Keratinocyte (primary cell): Measurements from ENCODE around the gene EMC10. TPM values are rescaled to one million over a fixed set of nuclear protein-coding genes. Genes with fewer than 3 reads are reported as not detected.

ENCODE experiments used
- DNase-seq: peaks from one replicate; pipeline ENCODE4 v3.0.0-alpha.2; 2011; ENCODE audit warnings: low read depth, missing footprints, low spot score
- FAIRE-seq: peaks from 2 replicates; lab custom pipeline; 2011; peaks lifted over from hg19 to GRCh38; lab: Jason Lieb, UNC
- H2AFZ ChIP-seq: 2 replicates; pipeline ENCODE4 v1.6.0; 2012; ENCODE audit warnings: low read length, control low read depth, inconsistent platforms; ENCODE audit not compliant: control insufficient read depth
- H3K27ac ChIP-seq: 2 replicates; pipeline ENCODE4 v1.5.1; 2011; ENCODE audit warnings: low read length; ENCODE audit not compliant: control insufficient read depth, insufficient read depth
- H3K27me3 ChIP-seq: 3 replicates; pipeline ENCODE4 v1.6.0; 2011; ENCODE audit warnings: low read length; ENCODE audit not compliant: control insufficient read depth, insufficient read depth; ENCODE audit errors: extremely low read depth
- H3K36me3 ChIP-seq, 2 experiments: 2 replicates in 1 of 2; 3 replicates in 1 of 2; pipeline ENCODE4 v1.5.1; 2011; ENCODE audit warnings: low read length in 2 of 2, mild to moderate bottlenecking in 1 of 2; ENCODE audit not compliant: control insufficient read depth in 2 of 2, insufficient read depth in 2 of 2; ENCODE audit errors: extremely low read depth in 1 of 2
- H3K4me1 ChIP-seq: 3 replicates; pipeline ENCODE4 v1.5.1; 2011; ENCODE audit warnings: low read length; ENCODE audit not compliant: control insufficient read depth, insufficient read depth; ENCODE audit errors: extremely low read depth
- H3K4me2 ChIP-seq: 3 replicates; pipeline ENCODE4 v1.6.0; 2011; ENCODE audit warnings: low read depth, low read length; ENCODE audit not compliant: control insufficient read depth, insufficient read depth; ENCODE audit errors: extremely low read depth
- H3K4me3 ChIP-seq, 3 experiments: fragments of 200-600 bp in 1 of 3; sonication (generic) in 1 of 3; 2 replicates in 2 of 3; 3 replicates in 1 of 3; pipeline ENCODE4 v1.5.1; 2011 to 2016; ENCODE audit warnings: low read length in 3 of 3, mild to moderate bottlenecking in 3 of 3, control low read depth in 2 of 3, inconsistent platforms in 1 of 3, low read depth in 1 of 3, mixed read lengths in 1 of 3, mixed run types in 1 of 3, moderate library complexity in 1 of 3; ENCODE audit not compliant: control insufficient read depth in 2 of 3, insufficient read depth in 2 of 3; ENCODE audit errors: extremely low read depth in 1 of 3
- H3K79me2 ChIP-seq: 2 replicates; pipeline ENCODE4 v1.6.0; 2012; ENCODE audit warnings: low read length; ENCODE audit not compliant: control insufficient read depth, insufficient read depth
- H3K9ac ChIP-seq: 3 replicates; pipeline ENCODE4 v1.6.0; 2011; ENCODE audit warnings: low read length; ENCODE audit not compliant: control insufficient read depth, insufficient read depth; ENCODE audit errors: extremely low read depth
- H3K9me1 ChIP-seq: 3 replicates; pipeline ENCODE4 v1.6.0; 2011; ENCODE audit warnings: low read length; ENCODE audit not compliant: control insufficient read depth, insufficient read depth; ENCODE audit errors: extremely low read depth
- H3K9me3 ChIP-seq: 2 replicates; pipeline ENCODE4 v1.5.1; 2012; ENCODE audit warnings: low read depth, low read length; ENCODE audit not compliant: control insufficient read depth
- H4K20me1 ChIP-seq: 3 replicates; pipeline ENCODE4 v1.6.0; 2011; ENCODE audit warnings: low read length; ENCODE audit not compliant: control insufficient read depth, insufficient read depth; ENCODE audit errors: extremely low read depth
- CTCF ChIP-seq, 3 experiments: IDR thresholded peaks in 1 of 3; conservative IDR thresholded peaks in 1 of 3; optimal IDR thresholded peaks in 1 of 3; 2 replicates in 2 of 3; 3 replicates in 1 of 3; pipeline versions ENCODE3 to v1.5.1; 2011; ENCODE audit warnings: low read length in 3 of 3, mild to moderate bottlenecking in 3 of 3, moderate library complexity in 2 of 3, control low read depth in 1 of 3, inconsistent platforms in 1 of 3; ENCODE audit not compliant: insufficient read depth in 2 of 3; ENCODE audit errors: extremely low read depth in 1 of 3
- EZH2 ChIP-seq: IDR thresholded peaks from one replicate; pipeline ENCODE4 v1.6.1; 2012; ENCODE audit warnings: inconsistent platforms, mild to moderate bottlenecking, low read length, moderate library complexity
- dilution Hi-C: fragments of 300-500 bp; cut with MboI; formaldehyde crosslinking; loops from one replicate; pipeline ENCODE4 v1.7.0; 2020; ENCODE audit warnings: low sequenced_read_pairs; ENCODE audit not compliant: extremely low pct_ligation_motif_present
- polyA plus RNA-seq, 5 experiments: library from polyadenylated mRNA; depleted of rRNA in 3 of 5; stranded (reverse) in 3 of 5; stranded (forward) in 1 of 5; unstranded in 1 of 5; fragments of >200 nt; gene quantifications; 1 replicate in 1 of 5; 2 replicates in 3 of 5; 3 replicates in 1 of 5; pipeline versions ENCODE4 v1.2.1 to v1.2.3, GENCODE V29; 2011 to 2012; ENCODE audit warnings: missing spikeins in 2 of 5, low read depth in 1 of 5, low replicate concordance in 1 of 5

Gene EMC10
- polyA plus RNA-seq, 1 donor (not counting 4 experiments of a cell fraction or from before 2014, with no cell fraction given) = 26.7 TPM

- H3K27me3 ChIP-seq = peaks cover 11% of the 10 kb centered on the region
- no peak for FAIRE-seq
- H3K9me1 ChIP-seq = no peaks in the 10 kb centered on the region
- no peak overlapping the region for H3K4me2 ChIP-seq
- TF ChIP-seq EZH2 (no peak), CTCF (optimal IDR thresholded peaks at IDR 0.05 in 1 of 3, IDR thresholded peaks at IDR 0.05 in 1 of 3, conservative IDR thresholded peaks at IDR 0.05 in 1 of 3; ENCODE audit: extremely low read depth in 1 of 3, insufficient read depth in 2 of 3, low read length in 3 of 3) (no peak)
- H3K27ac ChIP-seq = no peak overlapping the region
- no peaks in the 10 kb centered on the region for H3K4me1 ChIP-seq
- no peak overlapping the region for H3K4me3 ChIP-seq
- dilution Hi-C loops = no loop called here
- no peak for DNase-seq
- no peak overlapping the region for H2AFZ ChIP-seq
- no peaks in the 10 kb centered on the region for H3K9me3 ChIP-seq
- H4K20me1 ChIP-seq = no peaks in the 10 kb centered on the region
- H3K36me3 ChIP-seq = no peaks in the 10 kb centered on the region
- H3K79me2 ChIP-seq = no peaks in the 10 kb centered on the region
- H3K9ac ChIP-seq = no peak overlapping the region
Observed at GRCh38 chr19:50464348-50464747, 12.0 kb upstream of the EMC10 start.

- no peaks in the 10 kb centered on the region for H4K20me1 ChIP-seq
- no peaks in the 10 kb centered on the region for H3K9me1 ChIP-seq
- TF ChIP-seq CTCF (optimal IDR thresholded peaks at IDR 0.05 in 1 of 3, IDR thresholded peaks at IDR 0.05 in 1 of 3, conservative IDR thresholded peaks at IDR 0.05 in 1 of 3; ENCODE audit: extremely low read depth in 1 of 3, insufficient read depth in 2 of 3, low read length in 3 of 3) (no peak), EZH2 (no peak)
- no peak overlapping the region for H3K27ac ChIP-seq
- FAIRE-seq = no peak
- no peak overlapping the region for H2AFZ ChIP-seq
- dilution Hi-C loops = no loop called here
- no peak overlapping the region for H3K4me2 ChIP-seq
- no peak for DNase-seq
- H3K9ac ChIP-seq = no peak overlapping the region
- no peaks in the 10 kb centered on the region for H3K9me3 ChIP-seq
- no peaks in the 10 kb centered on the region for H3K79me2 ChIP-seq
- H3K4me1 ChIP-seq = no peaks in the 10 kb centered on the region
- H3K27me3 ChIP-seq = peaks cover 11% of the 10 kb centered on the region
- no peak overlapping the region for H3K4me3 ChIP-seq
- no peaks in the 10 kb centered on the region for H3K36me3 ChIP-seq
Observed at GRCh38 chr19:50465000-50465399, 11.3 kb upstream of the EMC10 start.
